Measurements from ENCODE around the gene POLE.

Gene POLE

GRCh38 chr12:132624910-132625630 is 62.1 kb downstream of the POLE start:
- Histone ChIP-seq H3K27me3 (ENCODE audit: control insufficient read depth, low read length) (no peaks in the 10 kb centered on the region), H3K9me3 (ENCODE audit: control insufficient read depth, insufficient read depth, low read length) (no peaks in the 10 kb centered on the region), H4K20me1 (ENCODE audit: control insufficient read depth, insufficient read depth, low read depth, low read length) (no peaks in the 10 kb centered on the region), H3K9me2 (replicated peaks; ENCODE audit: control insufficient read depth, low read length) (no peaks in the 10 kb centered on the region), H3K4me1 (ENCODE audit: control insufficient read depth, low read length) (no peaks in the 10 kb centered on the region), H3K4me3 (ENCODE audit: low read length) (no peak overlapping the region), H3K27ac (ENCODE audit: low read depth, low read length) (no peak overlapping the region), H3K36me3 (ENCODE audit: control insufficient read depth, low read length) (peaks cover 64% of the 10 kb centered on the region), H3F3A (ENCODE audit: control insufficient read depth, insufficient read depth) (peaks cover 5% of the 10 kb centered on the region), H3K79me2 (ENCODE audit: control insufficient read depth, low read length) (no peaks in the 10 kb centered on the region), H3K4me2 (ENCODE audit: low read length) (no peak overlapping the region)
- TF ChIP-seq CTCF (IDR thresholded peaks at IDR 0.05; ENCODE audit: low read depth, low read length, poor library complexity, severe bottlenecking) (no peak), EZH2phosphoT487 (IDR thresholded peaks at IDR 0.05; ENCODE audit: borderline replicate concordance, low read length) (no peak)

- Histone ChIP-seq H3K9me2 (replicated peaks; ENCODE audit: control insufficient read depth, low read length) (no peaks in the 10 kb centered on the region), H4K20me1 (ENCODE audit: control insufficient read depth, insufficient read depth, low read depth, low read length) (no peaks in the 10 kb centered on the region), H3F3A (ENCODE audit: control insufficient read depth, insufficient read depth) (peaks cover 5% of the 10 kb centered on the region), H3K4me2 (ENCODE audit: low read length) (no peak overlapping the region), H3K4me1 (ENCODE audit: control insufficient read depth, low read length) (no peaks in the 10 kb centered on the region), H3K9me3 (ENCODE audit: control insufficient read depth, insufficient read depth, low read length) (no peaks in the 10 kb centered on the region), H3K79me2 (ENCODE audit: control insufficient read depth, low read length) (no peaks in the 10 kb centered on the region), H3K27ac (ENCODE audit: low read depth, low read length) (no peak overlapping the region), H3K36me3 (ENCODE audit: control insufficient read depth, low read length) (peaks cover 57% of the 10 kb centered on the region), H3K27me3 (ENCODE audit: control insufficient read depth, low read length) (no peaks in the 10 kb centered on the region), H3K4me3 (ENCODE audit: low read length) (no peak overlapping the region)
- TF ChIP-seq EZH2phosphoT487 (IDR thresholded peaks at IDR 0.05; ENCODE audit: borderline replicate concordance, low read length): no peak
- TF ChIP-seq CTCF (IDR thresholded peaks at IDR 0.05; ENCODE audit: low read depth, low read length, poor library complexity, severe bottlenecking): no peak
Measured at GRCh38 chr12:132624186-132624855, 62.8 kb downstream of the POLE start.

- Histone ChIP-seq H3K27ac (ENCODE audit: low read depth, low read length) (no peak overlapping the region), H3K4me1 (ENCODE audit: control insufficient read depth, low read length) (no peaks in the 10 kb centered on the region), H3F3A (ENCODE audit: control insufficient read depth, insufficient read depth) (peaks cover 5% of the 10 kb centered on the region; the same call in 1 of the 2 replicates), H3K27me3 (ENCODE audit: control insufficient read depth, low read length) (no peaks in the 10 kb centered on the region), H3K9me2 (replicated peaks; ENCODE audit: control insufficient read depth, low read length) (no peaks in the 10 kb centered on the region), H4K20me1 (ENCODE audit: control insufficient read depth, insufficient read depth, low read depth, low read length) (no peaks in the 10 kb centered on the region), H3K36me3 (ENCODE audit: control insufficient read depth, low read length) (peaks cover 48% of the 10 kb centered on the region), H3K4me3 (ENCODE audit: low read length) (no peak overlapping the region), H3K79me2 (ENCODE audit: control insufficient read depth, low read length) (no peaks in the 10 kb centered on the region), H3K9me3 (ENCODE audit: control insufficient read depth, insufficient read depth, low read length) (no peaks in the 10 kb centered on the region), H3K4me2 (ENCODE audit: low read length) (no peak overlapping the region)
- no peak for TF ChIP-seq EZH2phosphoT487 (IDR thresholded peaks at IDR 0.05; ENCODE audit: borderline replicate concordance, low read length)
- TF ChIP-seq CTCF (IDR thresholded peaks at IDR 0.05; ENCODE audit: low read depth, low read length, poor library complexity, severe bottlenecking): no peak
Measured at GRCh38 chr12:132623072-132623869, 63.9 kb downstream of the POLE start.

Data from DOHH2 (cell line).